H1 (cell line): Measurements from ENCODE around the gene PIGC. TPM values are rescaled to one million over a fixed set of nuclear protein-coding genes. Genes with fewer than 3 reads are reported as not detected.

Experiments used
- CTCF ChIA-PET: fragments of 300-600 bp; sonication (Branson Sonifier 250); formaldehyde crosslinking; loops from one replicate; lab custom pipeline; 2021; ENCODE audit not compliant: partially characterized antibody; lab: Charles Lee
- POLR2A ChIA-PET: fragments of 300-600 bp; sonication (Branson Sonifier 250); formaldehyde crosslinking; loops from one replicate; lab custom pipeline; 2021; ENCODE audit warnings: inconsistent platforms; ENCODE audit not compliant: partially characterized antibody; lab: Charles Lee
- DNase-seq, 2 experiments: peaks; one replicate each; pipeline versions ENCODE4 v3.0.0 to v3.0.0-alpha.2; 2010 to 2022; ENCODE audit warnings: low spot score in 2 of 2, low read depth in 1 of 2, mixed read lengths in 1 of 2
- FAIRE-seq: peaks from 2 replicates; lab custom pipeline; 2011; peaks lifted over from hg19 to GRCh38; lab: Jason Lieb, UNC
- H2AFZ ChIP-seq: 2 replicates; pipeline ENCODE4 v1.8.1; 2012; ENCODE audit warnings: low read length, inconsistent platforms
- H2AK5ac ChIP-seq: 2 replicates; pipeline ENCODE4 v1.6.1; 2013; ENCODE audit warnings: low read depth, low read length
- H2BK120ac ChIP-seq: replicated peaks from 2 replicates; pipeline ENCODE3; 2013; ENCODE audit warnings: low read depth, low read length, inconsistent platforms
- H2BK12ac ChIP-seq: 2 replicates; pipeline ENCODE4 v1.6.1; 2013; ENCODE audit warnings: low read depth, low read length
- H2BK15ac ChIP-seq: 2 replicates; pipeline ENCODE4 v1.6.1; 2013; ENCODE audit warnings: low read length
- H2BK20ac ChIP-seq: 2 replicates; pipeline ENCODE4 v1.6.1; 2013; ENCODE audit warnings: low read length
- H2BK5ac ChIP-seq: 2 replicates; pipeline ENCODE4 v1.6.1; 2013; ENCODE audit warnings: low read depth, low read length
- H3K14ac ChIP-seq: 2 replicates; pipeline ENCODE4 v1.6.1; 2013; ENCODE audit warnings: inconsistent platforms; ENCODE audit not compliant: insufficient read length
- H3K18ac ChIP-seq: 2 replicates; pipeline ENCODE4 v1.6.1; 2013; ENCODE audit warnings: low read length; ENCODE audit errors: extremely low read depth
- H3K23ac ChIP-seq: 2 replicates; pipeline ENCODE4 v1.6.1; 2013; ENCODE audit warnings: inconsistent platforms; ENCODE audit not compliant: insufficient read length
- H3K23me2 ChIP-seq: 2 replicates; pipeline ENCODE4 v1.6.1; 2013; ENCODE audit warnings: low read depth, low read length
- H3K27ac ChIP-seq: 2 replicates; pipeline ENCODE4 v1.6.1; 2011; ENCODE audit warnings: low read depth, low read length, inconsistent platforms
- H3K27me3 ChIP-seq, 4 experiments: replicated peaks in 1 of 4; 1 replicate in 1 of 4; 2 replicates in 3 of 4; pipeline versions ENCODE4 v1.6.1 to v1.8.1; 2011 to 2013; ENCODE audit warnings: low read length in 3 of 4, mild to moderate bottlenecking in 3 of 4, inconsistent platforms in 2 of 4, mixed read lengths in 2 of 4, moderate library complexity in 1 of 4; ENCODE audit not compliant: control insufficient read depth in 3 of 4, insufficient read depth in 3 of 4; ENCODE audit errors: extremely low read depth in 1 of 4
- H3K36me3 ChIP-seq, 4 experiments: 2 replicates each; pipeline versions ENCODE4 v1.6.1 to v1.8.1; 2011 to 2013; ENCODE audit warnings: mild to moderate bottlenecking in 4 of 4, low read length in 3 of 4, moderate library complexity in 2 of 4, control low read depth in 1 of 4, inconsistent platforms in 1 of 4; ENCODE audit not compliant: insufficient read depth in 4 of 4, control insufficient read depth in 2 of 4
- H3K4ac ChIP-seq: replicated peaks from 2 replicates; pipeline ENCODE3; 2013; ENCODE audit warnings: low read length, low read depth, mixed read lengths, inconsistent platforms; ENCODE audit not compliant: insufficient read length
- H3K4me1 ChIP-seq, 4 experiments: replicated peaks in 1 of 4; 1 replicate in 1 of 4; 2 replicates in 3 of 4; pipeline versions ENCODE4 v1.6.1 to v1.8.1; 2011 to 2013; ENCODE audit warnings: low read length in 3 of 4, inconsistent platforms in 2 of 4, mixed read lengths in 1 of 4; ENCODE audit not compliant: insufficient read depth in 4 of 4, control insufficient read depth in 3 of 4
- H3K4me2 ChIP-seq, 2 experiments: 2 replicates each; pipeline versions ENCODE4 v1.6.1 to v1.8.1; 2011 to 2013; ENCODE audit warnings: low read depth in 2 of 2, low read length in 2 of 2, control low read depth in 1 of 2, inconsistent platforms in 1 of 2, mild to moderate bottlenecking in 1 of 2; ENCODE audit not compliant: insufficient read depth in 1 of 2
- H3K4me3 ChIP-seq, 4 experiments: fragments of 200-600, 300-600 bp in 1 of 4; sonication (generic), shearing (Covaris generic), sonication (Bioruptor Twin) in 1 of 4; 2 replicates each; pipeline versions ENCODE4 v1.5.1 to v1.8.1; 2011 to 2016; ENCODE audit warnings: low read length in 4 of 4, low read depth in 3 of 4, control low read depth in 2 of 4, inconsistent platforms in 2 of 4, mild to moderate bottlenecking in 2 of 4, mixed read lengths in 1 of 4, moderate library complexity in 1 of 4; ENCODE audit not compliant: insufficient read depth in 2 of 4; ENCODE audit errors: extremely low read depth in 1 of 4
- H3K56ac ChIP-seq: replicated peaks from 2 replicates; pipeline ENCODE3; 2013; ENCODE audit warnings: low read depth, mild to moderate bottlenecking, mixed read lengths, low read length, inconsistent platforms; ENCODE audit not compliant: insufficient read length
- H3K79me1 ChIP-seq: 2 replicates; pipeline ENCODE4 v1.6.1; 2013; ENCODE audit warnings: low read depth, low read length, control low read depth
- H3K79me2 ChIP-seq, 2 experiments: 2 replicates each; pipeline versions ENCODE4 v1.6.1 to v1.8.1; 2012 to 2013; ENCODE audit warnings: low read length in 2 of 2, mild to moderate bottlenecking in 2 of 2, inconsistent platforms in 1 of 2; ENCODE audit not compliant: insufficient read depth in 2 of 2, control insufficient read depth in 1 of 2
- H3K9ac ChIP-seq, 4 experiments: replicated peaks in 1 of 4; 1 replicate in 1 of 4; 2 replicates in 3 of 4; pipeline versions ENCODE4 v1.6.1 to v1.8.1; 2011 to 2013; ENCODE audit warnings: low read depth in 3 of 4, low read length in 3 of 4, control low read depth in 2 of 4, mild to moderate bottlenecking in 2 of 4, moderate library complexity in 2 of 4, inconsistent platforms in 1 of 4; ENCODE audit errors: extremely low read depth in 1 of 4
- H3K9me3 ChIP-seq, 2 experiments: 2 replicates each; pipeline versions ENCODE4 v1.6.1 to v1.8.1; 2012 to 2013; ENCODE audit warnings: mild to moderate bottlenecking in 2 of 2, moderate library complexity in 2 of 2, control low read depth in 1 of 2, inconsistent platforms in 1 of 2, low read depth in 1 of 2, low read length in 1 of 2, mixed read lengths in 1 of 2; ENCODE audit not compliant: insufficient read depth in 2 of 2
- H4K20me1 ChIP-seq, 2 experiments: replicated peaks in 1 of 2; 2 replicates each; pipeline versions ENCODE3 to v1.8.1; 2011 to 2013; ENCODE audit warnings: inconsistent platforms in 2 of 2, low read length in 2 of 2, mild to moderate bottlenecking in 1 of 2; ENCODE audit not compliant: insufficient read depth in 2 of 2, control insufficient read depth in 1 of 2
- H4K5ac ChIP-seq: 2 replicates; pipeline ENCODE4 v1.6.1; 2013; ENCODE audit warnings: low read length, low read depth, mixed read lengths, inconsistent platforms; ENCODE audit not compliant: insufficient read length
- H4K8ac ChIP-seq: 2 replicates; pipeline ENCODE4 v1.8.0; 2013; ENCODE audit warnings: mild to moderate bottlenecking, moderate library complexity, low read length, inconsistent platforms; ENCODE audit not compliant: insufficient read depth; ENCODE audit errors: extremely low read depth
- H4K91ac ChIP-seq: replicated peaks from 2 replicates; pipeline ENCODE3; 2013; ENCODE audit warnings: low read length, mixed read lengths, inconsistent platforms; ENCODE audit not compliant: insufficient read length
- CEBPB ChIP-seq: IDR thresholded peaks from 2 replicates; pipeline ENCODE4 v1.6.1; 2012; ENCODE audit warnings: low read depth, low read length
- KDM4A ChIP-seq: IDR thresholded peaks from one replicate; pipeline ENCODE4 v1.7.1; 2012; ENCODE audit warnings: low read depth, mild to moderate bottlenecking, moderate library complexity, low read length, inconsistent platforms; ENCODE audit not compliant: severe bottlenecking
- KDM5A ChIP-seq: fragments of 200-600 bp; IDR thresholded peaks from 2 replicates; pipeline ENCODE4 v1.7.1; 2012; ENCODE audit warnings: mild to moderate bottlenecking, low read length, inconsistent platforms, mixed read lengths
- POU5F1 ChIP-seq: IDR thresholded peaks from 2 replicates; pipeline ENCODE4 v1.6.1; 2011; ENCODE audit warnings: low read depth, mild to moderate bottlenecking, low read length, moderate library complexity
- RFX5 ChIP-seq: IDR thresholded peaks from 2 replicates; pipeline ENCODE4 v1.6.1; 2011; ENCODE audit warnings: low read depth, low read length, improper control_type of control experiment, borderline replicate concordance
- RXRA ChIP-seq: IDR thresholded peaks from 2 replicates; pipeline ENCODE4 v1.6.1; 2011; ENCODE audit warnings: low read depth, mild to moderate bottlenecking, low read length, moderate library complexity; ENCODE audit not compliant: insufficient read depth
- TAF7 ChIP-seq: optimal IDR thresholded peaks from 2 replicates; pipeline ENCODE3; 2011; ENCODE audit warnings: low read depth, mild to moderate bottlenecking, inconsistent platforms, low read length, moderate library complexity, borderline replicate concordance
- WGBS, 2 experiments: shearing (Covaris generic) in 1 of 2; methylation state at CpG; one replicate each; pipeline versions ENCODE4 v1.1.6 to v1.1.7; 2013 to 2015; ENCODE audit warnings: low lambda C conversion rate in 2 of 2, mixed read lengths in 2 of 2, inconsistent platforms in 1 of 2, low coverage in 1 of 2, missing lambda C conversion rate in 1 of 2; ENCODE audit not compliant: insufficient replicate concordance in 2 of 2, insufficient coverage in 1 of 2, insufficient read length in 1 of 2; ENCODE audit errors: extremely low coverage in 1 of 2, missing lambda C conversion rate in 1 of 2; 5-methylcytosine and 5-hydroxymethylcytosine counted together
- polyA plus RNA-seq, 7 experiments: library from polyadenylated mRNA; depleted of rRNA in 3 of 7; stranded (reverse) in 5 of 7; unstranded in 2 of 7; fragments of >200 nt in 5 of 7; fragments of 200-250 nt in 2 of 7; gene quantifications; 1 replicate in 5 of 7; 2 replicates in 1 of 7; 4 replicates in 1 of 7; pipeline versions ENCODE4 v1.2.1 to v1.2.3, GENCODE V29; 2011 to 2013; ENCODE audit warnings: missing spikeins in 2 of 7, mixed read lengths in 2 of 7
- total RNA-seq: library from RNA; stranded (reverse); fragmentation: NEBNext Ultra II Directional; extraction: Animal tissue kit (Norgen Biotek cat#: 25700); gene quantifications from 2 replicates; pipeline ENCODE4 v1.2.1, GENCODE V29; 2021
- TF ChIP-seq, protein P1 (sequence below), 3 experiments: IDR thresholded peaks; 1 replicate in 2 of 3; 2 replicates in 1 of 3; pipeline versions ENCODE4 v1.5.1 to v1.6.1; 2011; ENCODE audit warnings: low read length in 3 of 3, mild to moderate bottlenecking in 3 of 3, inconsistent platforms in 2 of 3, low read depth in 1 of 3, moderate library complexity in 1 of 3; ENCODE audit not compliant: insufficient read depth in 1 of 3; ENCODE audit errors: control extremely low read depth in 1 of 3

Gene PIGC
- total and polyA plus RNA-seq, 2 of the 8 experiments (the other 6 are each of a cell fraction or from before 2014, with no cell fraction given), result 21.0 to 39.3 TPM

DNA sequence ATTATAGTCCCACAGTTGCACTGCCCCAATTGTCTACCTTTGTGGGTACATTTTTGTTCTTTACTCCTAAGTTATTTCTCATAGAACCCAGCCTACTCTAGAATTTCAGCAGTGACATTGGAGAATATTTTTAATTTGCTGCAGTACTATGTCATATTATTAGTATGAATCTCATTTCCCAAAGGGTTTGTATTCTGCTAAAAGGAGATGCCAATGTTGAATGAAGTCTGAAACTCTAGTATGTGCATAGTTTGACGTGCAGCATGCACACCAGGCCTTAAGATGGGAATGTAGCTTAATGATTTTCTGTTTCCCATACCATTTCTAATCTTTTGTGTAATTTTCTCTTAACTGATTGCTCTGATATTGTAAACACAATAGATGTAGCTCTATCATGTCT lies 33.8 kb downstream of the PIGC start:
- H3K23me2 ChIP-seq, result no peaks in the 10 kb centered on the region
- no peaks in the 10 kb centered on the region for H4K20me1 ChIP-seq
- no peak overlapping the region for H3K23ac ChIP-seq
- FAIRE-seq (no peak), DNase-seq (no peak)
- no peak overlapping the region for H2BK15ac ChIP-seq
- CTCF ChIA-PET, result interaction anchor here (0.7 to 1.4 kb wide), 2 partner anchors 9 to 11 kb away, joined by 3 read pairs; no protein-coding TSS in a partner anchor
- no peak overlapping the region for H3K4me3 ChIP-seq
- H3K4me2 ChIP-seq, result no peak overlapping the region
- WGBS, 2 experiments, result 95% methylated on average over 1 of the region's 1 CpG; no CpG with 5 or more reads in 1 of the 2 experiments
- H4K91ac ChIP-seq, result no peak overlapping the region
- H2BK5ac ChIP-seq, result no peak overlapping the region
- H4K5ac ChIP-seq, result no peak overlapping the region
- no peaks in the 10 kb centered on the region for H3K9me3 ChIP-seq
- H3K79me2 ChIP-seq, result no peaks in the 10 kb centered on the region
- H3K18ac ChIP-seq, result no peak overlapping the region
- H2BK12ac ChIP-seq, result no peak overlapping the region
- H2BK120ac ChIP-seq, result no peak overlapping the region
- H3K9ac ChIP-seq, result no peak overlapping the region
- H3K56ac ChIP-seq, result no peak overlapping the region
- H3K27ac ChIP-seq, result no peak overlapping the region
- no peak overlapping the region for H2AFZ ChIP-seq
- POLR2A ChIA-PET, result no interaction called here
- no peak overlapping the region for H3K14ac ChIP-seq
- H3K27me3 ChIP-seq, result no peaks in the 10 kb centered on the region
- H2BK20ac ChIP-seq, result no peak overlapping the region
- no peaks in the 10 kb centered on the region for H3K79me1 ChIP-seq
- H3K4me1 ChIP-seq, result no peaks in the 10 kb centered on the region
- no peaks in the 10 kb centered on the region for H3K36me3 ChIP-seq
- H4K8ac ChIP-seq, result no peak overlapping the region
- H3K4ac ChIP-seq, result no peak overlapping the region
- H2AK5ac ChIP-seq, result no peak overlapping the region
- TF ChIP-seq RXRA (no peak), KDM5A (no peak), KDM4A (no peak), POU5F1 (no peak), RFX5 (no peak), CEBPB (no peak), TAF7 (no peak)
- TF ChIP-seq, protein P1, sequence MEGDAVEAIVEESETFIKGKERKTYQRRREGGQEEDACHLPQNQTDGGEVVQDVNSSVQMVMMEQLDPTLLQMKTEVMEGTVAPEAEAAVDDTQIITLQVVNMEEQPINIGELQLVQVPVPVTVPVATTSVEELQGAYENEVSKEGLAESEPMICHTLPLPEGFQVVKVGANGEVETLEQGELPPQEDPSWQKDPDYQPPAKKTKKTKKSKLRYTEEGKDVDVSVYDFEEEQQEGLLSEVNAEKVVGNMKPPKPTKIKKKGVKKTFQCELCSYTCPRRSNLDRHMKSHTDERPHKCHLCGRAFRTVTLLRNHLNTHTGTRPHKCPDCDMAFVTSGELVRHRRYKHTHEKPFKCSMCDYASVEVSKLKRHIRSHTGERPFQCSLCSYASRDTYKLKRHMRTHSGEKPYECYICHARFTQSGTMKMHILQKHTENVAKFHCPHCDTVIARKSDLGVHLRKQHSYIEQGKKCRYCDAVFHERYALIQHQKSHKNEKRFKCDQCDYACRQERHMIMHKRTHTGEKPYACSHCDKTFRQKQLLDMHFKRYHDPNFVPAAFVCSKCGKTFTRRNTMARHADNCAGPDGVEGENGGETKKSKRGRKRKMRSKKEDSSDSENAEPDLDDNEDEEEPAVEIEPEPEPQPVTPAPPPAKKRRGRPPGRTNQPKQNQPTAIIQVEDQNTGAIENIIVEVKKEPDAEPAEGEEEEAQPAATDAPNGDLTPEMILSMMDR (IDR thresholded peaks at IDR 0.05; ENCODE audit: control extremely low read depth in 1 of 3, insufficient read depth in 1 of 3, low read depth in 1 of 3, low read length in 3 of 3), result no peak
